HG03196 (cell line): Measurements from ENCODE around the gene CCL8.
"Not testable (repeated sequence)": the region's sequence is repeated elsewhere in the genome, so short reads cannot be mapped to it uniquely, and the experiment has no call there.

Experiments
- ATAC-seq: cut with Tn5 transposase; IDR thresholded peaks from one replicate; pipeline ENCODE4 v1.9.1; 2021; ENCODE audit not compliant: unreplicated experiment

Gene CCL8

DNA sequence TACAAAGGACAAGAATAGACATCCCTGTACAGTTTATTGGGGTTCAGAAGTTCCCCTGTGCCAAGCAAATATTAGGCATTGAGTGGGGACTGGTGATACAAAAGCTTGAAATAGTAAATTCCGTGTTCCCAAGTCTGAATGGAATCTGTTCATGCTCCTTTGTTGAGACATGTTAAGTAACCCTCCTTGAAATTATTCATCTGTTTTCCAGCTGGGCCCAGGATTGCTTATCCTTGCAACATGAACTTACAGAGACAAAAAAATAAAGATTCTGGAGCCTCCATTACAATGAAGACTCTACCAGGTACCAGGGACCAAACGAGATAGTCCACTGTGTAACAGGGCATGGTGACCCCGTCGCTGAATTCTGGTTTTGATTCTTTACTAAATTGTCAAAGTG lies 6.1 kb upstream of the CCL8 start:
- ATAC-seq = no peak

DNA sequence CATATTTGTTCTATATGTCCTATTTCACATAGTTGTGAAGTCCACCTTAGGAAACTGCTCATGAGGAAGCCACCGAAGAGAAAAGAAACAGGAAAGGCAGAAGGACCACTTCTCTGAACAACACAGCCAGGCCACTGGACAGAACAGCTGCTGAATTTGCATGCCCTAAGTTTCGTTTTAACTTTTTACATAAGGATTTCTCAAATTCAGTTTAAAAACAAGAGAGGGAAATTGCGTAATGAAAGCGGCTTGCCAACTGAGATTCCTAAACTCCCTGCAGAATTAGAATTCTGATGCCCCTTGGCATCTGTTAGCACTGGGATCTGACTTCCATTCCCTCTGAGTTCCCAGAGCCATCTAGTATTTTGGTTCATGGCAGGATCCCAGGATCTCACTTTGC lies 5.0 kb upstream of the CCL8 start:
- ATAC-seq = no peak

DNA sequence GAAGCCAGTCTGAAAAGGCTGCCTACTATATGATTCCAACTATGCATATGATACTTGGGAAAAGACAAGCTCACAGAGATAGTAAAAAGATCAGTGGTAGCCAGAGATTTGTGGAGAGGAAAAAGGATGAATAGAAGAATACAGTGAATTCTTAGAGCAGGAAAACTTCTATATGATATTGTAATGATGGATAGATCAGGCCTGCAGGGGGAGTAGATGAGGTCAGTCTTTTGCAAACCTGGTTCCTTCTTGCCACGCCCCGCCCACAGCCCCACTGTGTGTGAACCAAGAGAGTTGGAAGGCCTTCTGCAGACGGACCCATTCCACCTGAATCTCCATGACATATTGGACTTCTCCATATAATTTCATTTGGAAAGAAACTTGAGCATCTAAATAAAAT lies 761 bp upstream of the CCL8 start:
- no peak for ATAC-seq

DNA sequence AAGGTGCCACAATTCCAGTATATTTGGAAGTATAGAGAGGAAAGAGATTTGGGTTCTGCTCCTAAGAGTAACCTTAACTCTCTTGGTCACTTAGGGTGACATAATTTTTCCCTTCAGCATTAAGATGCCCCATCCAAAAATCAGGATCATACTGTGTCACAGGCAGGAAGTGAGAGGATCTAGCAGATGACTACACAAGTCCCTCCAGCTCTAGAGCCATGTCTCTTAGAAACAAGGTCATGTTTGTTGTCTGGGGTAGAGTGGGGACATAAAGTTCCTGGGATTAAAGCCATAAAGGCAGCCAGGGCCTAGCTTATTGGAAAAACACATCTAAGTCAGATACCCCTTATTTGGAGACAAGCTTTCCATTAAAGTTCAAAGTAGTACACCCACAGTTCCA lies 2.7 kb downstream of the CCL8 start:
- no peak for ATAC-seq

DNA sequence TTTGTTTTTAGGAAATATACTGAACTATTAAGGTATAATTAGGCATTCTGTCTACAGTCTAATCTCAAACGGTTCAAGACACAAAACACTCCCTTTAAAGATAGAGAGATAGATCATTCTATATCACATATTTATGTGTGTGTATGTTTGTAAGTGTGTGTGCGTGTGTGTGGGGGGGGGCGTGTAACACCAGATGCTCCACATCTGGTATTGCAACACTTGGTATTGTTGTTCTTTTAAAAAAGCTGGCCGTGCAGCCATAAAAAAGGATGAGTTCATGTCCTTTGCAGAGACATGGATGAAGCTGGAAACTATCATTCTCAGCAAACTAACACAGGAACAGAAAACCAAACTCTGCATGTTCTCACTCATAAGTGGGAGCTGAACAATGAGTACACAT lies 8.3 kb downstream of the CCL8 start:
- not testable (repeated sequence) for ATAC-seq

DNA sequence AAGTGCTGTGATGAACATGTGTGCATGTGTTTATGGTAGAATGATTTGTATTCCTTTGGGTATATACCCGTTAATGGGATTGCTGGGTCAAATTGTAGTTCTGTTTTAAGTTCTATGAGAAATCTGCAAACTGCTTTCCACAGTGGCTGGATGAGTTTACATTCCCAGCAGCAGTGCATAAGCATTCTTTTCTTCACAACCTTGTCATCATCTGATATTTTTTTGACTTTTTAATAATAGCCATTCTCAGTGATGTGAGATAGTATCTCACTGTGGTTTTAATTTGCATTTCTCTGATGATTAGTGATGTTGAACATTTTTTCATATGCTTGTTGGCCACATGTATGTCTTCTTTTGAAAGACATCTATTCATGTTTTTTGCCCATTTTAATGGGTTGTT lies 18.5 kb downstream of the CCL8 start:
- ATAC-seq = no peak

DNA sequence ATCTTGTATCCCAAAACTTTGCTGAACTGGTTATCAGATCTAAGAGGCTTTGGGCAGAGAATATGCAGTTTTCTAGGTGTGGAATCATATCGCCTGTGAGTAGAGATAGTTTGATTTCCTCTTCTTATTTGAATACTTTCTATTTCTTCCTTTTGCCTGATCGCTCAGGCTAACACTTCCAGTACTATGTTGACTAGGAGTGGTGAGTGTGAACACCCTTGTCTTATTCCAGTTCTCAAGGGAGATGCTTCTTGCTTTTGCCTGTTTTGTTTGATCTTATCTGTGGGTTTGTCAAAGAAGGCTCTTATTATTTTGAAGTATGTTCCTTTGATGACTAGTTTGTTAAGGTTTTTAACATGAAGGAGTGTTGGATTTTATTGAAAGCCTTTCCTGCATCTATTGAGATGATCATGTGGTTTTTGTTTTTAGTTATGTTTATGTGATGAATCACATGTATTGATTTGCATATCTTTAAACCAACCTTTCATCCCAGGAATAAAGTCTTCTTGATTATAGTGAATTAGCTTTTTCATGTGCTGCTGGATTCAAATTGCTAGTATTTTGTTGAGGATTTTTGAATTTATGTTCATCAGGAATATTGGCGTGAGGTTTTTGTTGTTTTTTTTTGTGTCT lies 20.0 kb downstream of the CCL8 start:
- ATAC-seq = no peak

DNA sequence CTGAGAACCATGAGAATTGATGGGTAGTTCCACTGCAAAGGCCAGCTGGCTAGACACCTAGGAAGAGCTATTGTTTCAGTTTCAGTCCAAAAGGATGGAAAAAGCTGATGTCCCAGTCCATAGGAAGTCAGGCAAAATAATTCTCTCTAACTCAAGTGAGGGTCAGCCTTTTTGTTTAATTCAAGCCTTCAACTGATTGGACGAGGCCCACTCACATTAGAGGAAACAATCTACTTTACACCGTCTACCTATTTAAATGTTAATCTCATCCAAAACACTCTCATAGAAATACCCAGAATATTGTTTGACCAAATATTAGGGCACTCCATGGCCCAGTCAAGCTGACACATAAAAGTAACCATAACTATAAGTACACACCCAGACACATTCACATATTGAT lies 22.7 kb downstream of the CCL8 start:
- no peak for ATAC-seq

DNA sequence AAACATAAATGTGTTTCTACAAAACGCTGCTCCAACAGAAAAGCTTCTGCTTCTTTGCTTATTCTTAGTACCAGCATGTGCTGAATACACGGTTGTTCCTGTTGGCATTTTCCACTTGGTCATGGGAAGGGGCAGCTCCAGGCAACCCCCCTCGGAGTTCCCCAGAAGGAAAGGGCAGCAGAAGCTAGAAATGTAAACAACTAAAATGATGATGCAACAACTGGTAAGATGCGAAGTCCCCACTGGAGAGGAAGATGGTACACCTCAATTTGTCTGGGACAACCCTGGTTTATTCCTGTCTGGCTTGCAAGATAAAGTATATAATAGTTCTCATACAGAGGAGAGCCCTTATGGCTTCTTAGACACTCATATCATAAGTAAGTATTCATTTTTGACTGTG lies 27.8 kb downstream of the CCL8 start:
- no peak for ATAC-seq

DNA sequence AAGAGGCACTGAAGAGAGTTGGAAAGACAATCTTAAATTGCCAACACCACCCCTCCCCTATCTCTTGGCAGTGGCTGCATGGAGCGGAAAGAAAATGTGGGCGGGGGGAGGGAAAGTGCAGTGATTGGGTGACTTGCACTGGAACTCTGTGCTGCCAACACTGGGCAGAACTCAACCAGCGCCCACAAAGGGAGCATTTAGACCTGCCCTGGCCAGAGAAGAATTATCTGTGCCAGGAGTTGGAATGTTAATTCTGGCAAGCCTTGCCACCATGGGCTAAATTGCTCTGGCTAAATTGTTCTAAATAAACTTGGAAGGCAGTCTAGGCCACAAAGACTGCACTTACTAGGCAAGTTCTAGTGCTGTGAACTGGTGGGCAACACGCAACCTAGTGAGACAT lies 30.5 kb downstream of the CCL8 start:
- ATAC-seq = no peak

DNA sequence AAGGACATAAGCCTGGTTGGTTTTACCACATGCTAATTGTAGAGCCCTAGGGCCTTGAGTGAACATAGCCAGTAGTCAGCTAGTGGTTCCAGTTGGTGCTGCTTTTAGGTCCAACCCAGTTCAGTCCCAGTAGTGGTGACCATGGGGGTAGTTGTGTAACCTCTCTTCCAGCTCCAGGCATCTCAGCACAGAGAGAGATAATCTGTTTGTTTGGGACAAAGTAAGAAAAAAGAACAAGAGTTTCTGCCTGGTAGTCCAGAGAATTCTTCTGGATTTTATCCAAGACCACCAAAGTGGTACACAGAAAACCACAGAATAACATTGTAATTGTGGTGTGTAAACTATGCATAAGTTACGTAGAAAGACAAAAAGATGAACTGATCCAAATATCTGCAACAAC lies 31.9 kb downstream of the CCL8 start:
- ATAC-seq = no peak

DNA sequence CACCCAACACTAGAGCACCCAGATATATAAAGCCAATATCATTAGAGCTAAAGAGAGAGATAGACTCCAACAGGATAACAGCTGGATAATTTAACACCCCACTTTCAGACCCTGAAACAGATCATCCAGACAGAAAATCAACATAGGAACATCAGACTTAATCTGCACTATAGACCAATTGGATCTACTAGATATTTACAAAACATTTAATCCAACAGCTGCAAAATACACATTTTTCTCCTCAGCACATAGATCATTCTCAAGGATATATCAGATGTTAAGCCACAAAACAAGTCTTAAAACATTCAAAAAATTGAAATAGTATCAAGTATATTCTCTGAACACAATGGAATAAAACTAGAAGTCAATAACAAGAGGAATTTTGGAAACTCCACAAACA lies 33.0 kb downstream of the CCL8 start:
- ATAC-seq = no peak

DNA sequence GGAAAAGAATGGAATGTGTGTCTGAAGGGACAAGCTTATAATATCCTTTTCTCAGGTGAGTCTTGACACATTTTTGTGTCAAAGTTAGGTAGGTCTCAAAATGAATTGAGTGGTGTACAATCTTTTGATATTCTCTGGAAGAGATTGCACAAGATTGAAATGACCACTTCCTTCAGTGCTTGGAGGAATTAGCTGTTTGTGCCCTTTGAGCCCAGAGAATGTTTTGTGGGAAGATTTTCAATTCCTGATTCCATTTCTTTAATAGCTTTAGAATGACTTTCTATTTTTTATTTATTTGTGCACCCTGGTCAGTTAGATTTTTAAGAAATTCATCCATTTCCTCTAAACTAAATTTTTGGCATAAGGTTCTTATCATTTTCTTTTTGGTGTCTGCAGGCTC lies 35.4 kb downstream of the CCL8 start:
- ATAC-seq = no peak

DNA sequence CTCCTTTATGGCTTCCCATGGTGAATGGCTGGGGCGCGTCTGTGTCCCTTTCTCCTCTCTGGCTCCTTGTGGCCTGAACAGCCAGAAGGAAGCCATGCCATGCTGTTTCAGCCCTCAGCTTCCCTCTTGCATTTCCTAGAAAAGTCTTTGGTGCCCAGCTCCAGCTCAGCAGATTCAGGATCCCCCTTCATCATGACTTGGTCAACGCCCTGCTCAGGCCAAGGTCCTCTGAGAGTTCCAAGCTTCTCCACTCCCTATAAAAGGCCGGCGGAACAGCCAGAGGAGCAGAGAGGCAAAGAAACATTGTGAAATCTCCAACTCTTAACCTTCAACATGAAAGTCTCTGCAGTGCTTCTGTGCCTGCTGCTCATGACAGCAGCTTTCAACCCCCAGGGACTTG lies 37.0 kb downstream of the CCL8 start, which contains the start of gene CCL13:
Gene CCL13 (plus strand): TSS at position 287 of the 400 bp plus-strand sequence. CDS start 47 bp downstream, at position 334.
- no peak for ATAC-seq

DNA sequence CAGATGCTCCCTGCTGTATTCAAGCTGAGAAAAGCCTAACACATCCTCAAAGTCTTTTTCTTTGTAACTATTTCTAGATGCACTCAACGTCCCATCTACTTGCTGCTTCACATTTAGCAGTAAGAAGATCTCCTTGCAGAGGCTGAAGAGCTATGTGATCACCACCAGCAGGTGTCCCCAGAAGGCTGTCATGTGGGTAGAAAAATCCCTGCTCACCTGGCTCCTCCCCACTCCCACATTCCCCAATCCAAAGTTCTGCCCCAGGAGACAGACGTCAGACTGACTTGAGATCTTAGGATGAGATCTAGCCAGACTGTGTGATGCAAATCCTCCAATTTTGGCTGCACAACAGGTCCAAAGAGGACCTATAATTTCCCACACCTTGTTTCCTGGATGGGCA lies 38.2 kb downstream of the CCL8 start:
- no peak for ATAC-seq

DNA sequence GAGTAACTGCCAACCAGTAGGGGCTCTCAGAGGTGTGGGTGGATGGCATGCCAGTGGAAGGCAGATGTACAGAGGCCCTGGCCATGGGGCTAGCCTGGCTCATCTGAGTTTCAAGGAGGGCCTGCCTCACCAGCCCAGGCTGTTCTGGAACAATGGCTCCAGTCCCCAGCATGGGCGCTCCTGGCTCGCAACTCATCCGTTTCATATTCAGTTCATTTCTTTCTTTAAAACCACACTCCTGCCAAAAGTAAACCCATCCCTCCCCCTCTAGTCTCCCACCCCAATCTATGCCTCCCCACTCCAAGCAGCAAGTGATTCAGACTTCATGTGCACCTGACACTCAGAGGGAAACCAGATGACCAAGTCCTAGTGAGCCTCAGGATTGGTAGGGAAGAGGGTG lies 39.4 kb downstream of the CCL8 start:
- ATAC-seq = no peak

DNA sequence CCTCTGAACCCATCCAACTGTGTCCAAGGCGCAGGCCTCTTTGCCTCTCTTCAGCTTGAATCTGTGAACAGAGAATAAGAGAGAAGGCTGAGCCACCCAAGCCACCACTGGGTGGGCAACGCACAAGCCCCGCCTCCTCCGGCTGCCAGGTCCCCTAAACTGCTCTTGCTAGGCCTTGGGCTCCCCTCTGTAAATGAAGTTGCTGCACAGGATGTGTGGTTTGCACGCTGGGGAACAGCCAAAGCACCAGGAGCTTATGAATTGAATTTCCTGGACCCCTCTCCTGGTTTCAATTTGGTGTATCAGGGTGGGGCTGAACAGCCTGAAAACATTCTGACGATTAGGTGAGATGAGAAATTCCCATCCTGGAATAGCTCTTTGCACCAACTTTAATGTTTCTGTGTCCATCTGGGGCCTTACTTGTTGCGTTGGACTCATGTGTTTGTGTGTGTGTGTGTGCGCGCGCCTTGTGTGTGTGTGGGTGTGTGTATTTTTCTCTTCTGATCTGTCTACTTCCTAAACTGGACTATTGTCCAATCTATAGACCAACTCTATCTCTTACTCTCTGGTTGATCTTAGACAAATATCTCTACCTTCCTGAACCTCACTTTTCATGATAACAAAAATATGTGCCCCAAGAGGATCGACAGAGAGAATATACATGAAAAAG lies 41.5 kb downstream of the CCL8 start:
- ATAC-seq = no peak

DNA sequence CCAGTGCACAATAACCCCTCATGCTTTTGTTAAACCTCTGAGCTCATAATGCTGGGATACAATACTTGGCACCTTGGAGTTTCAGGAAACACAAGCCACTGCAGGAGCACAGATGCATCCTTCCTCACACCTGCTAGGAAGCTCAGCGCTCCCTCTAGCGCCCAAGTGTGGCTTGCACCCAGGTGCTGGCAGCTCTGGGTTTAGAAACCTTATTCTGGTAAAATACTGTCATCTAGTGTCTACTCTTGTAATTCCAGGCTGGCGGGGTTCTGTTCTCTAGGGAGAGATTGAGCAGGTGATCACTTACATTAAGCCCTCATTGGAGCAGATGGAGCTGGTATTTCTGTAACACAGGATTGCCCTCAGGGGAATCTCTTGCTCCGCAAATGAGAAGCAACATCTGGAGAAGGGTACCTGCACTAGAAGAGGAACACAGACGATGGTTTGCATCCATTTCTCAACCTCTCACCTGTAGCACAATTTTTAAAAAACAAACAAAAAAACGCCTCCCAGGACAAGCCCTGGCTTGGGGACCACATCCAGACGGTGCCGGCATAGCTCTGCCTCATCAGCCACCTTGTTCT lies 42.3 kb downstream of the CCL8 start:
- no peak for ATAC-seq

DNA sequence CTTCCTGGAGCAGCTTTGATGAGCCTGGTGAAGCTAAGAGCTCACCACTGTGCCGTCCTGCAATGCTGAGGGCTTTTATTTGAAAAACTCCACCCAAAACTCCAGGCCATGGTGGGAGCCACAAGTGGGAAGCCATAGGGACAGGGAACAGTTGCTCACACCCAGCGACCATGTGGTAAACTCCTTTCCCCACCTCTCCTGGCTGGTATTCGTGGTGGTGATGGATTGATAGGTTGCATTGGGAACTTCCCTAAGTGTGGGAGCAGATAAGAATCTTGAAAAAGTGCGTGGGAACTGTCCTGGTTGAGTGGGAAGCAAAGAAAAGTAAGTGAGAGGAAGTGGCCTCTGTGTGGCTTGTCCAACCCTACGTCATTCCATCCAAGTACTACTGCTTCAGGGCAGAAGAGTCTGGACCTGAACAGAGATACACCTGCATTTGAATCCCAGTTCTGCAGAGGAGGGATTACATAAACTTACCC lies 44.0 kb downstream of the CCL8 start, which contains the start of gene CCL1:
Gene CCL1 (minus strand): TSS at position 51 of the 479 bp plus-strand sequence. CDS start 72 bp downstream, outside the sequence.
- ATAC-seq = no peak

DNA sequence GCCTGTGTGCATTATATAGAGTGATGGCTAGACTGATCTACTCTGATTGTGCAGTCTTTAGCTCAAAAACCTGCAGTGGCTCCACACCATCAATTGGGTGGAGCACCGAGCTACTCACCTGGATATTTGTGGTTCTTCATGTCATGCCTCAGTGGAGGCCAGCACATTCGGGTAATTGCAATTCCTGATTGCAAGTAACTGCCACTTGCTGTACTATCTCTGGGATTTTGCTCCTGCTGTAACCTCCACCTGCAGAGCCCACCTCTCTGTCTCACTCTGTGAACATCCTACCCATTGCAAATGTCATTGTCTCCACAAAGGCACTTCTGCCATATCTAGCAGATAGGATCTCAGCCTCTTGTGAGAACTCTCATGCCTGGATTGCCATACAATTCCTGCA lies 45.5 kb downstream of the CCL8 start:
- no peak for ATAC-seq

DNA sequence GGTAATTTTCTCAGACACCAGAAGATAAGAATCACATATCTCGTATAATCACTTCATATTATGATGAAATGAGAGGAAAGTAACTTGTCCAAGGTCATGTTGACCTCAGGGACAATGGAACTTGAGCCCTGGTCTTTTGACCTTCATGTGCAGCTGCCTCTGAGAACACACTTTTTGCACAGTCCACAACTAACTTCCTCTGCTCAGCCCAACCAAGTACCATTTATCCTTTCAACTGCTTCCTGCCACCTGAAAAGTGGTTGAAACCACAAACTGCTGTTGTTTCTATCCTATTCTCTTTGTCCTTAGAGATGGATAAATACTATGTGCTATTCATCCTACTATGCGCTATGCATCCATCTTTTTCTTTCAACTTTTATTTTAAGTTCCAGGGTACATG lies 46.1 kb downstream of the CCL8 start:
- ATAC-seq = no peak

DNA sequence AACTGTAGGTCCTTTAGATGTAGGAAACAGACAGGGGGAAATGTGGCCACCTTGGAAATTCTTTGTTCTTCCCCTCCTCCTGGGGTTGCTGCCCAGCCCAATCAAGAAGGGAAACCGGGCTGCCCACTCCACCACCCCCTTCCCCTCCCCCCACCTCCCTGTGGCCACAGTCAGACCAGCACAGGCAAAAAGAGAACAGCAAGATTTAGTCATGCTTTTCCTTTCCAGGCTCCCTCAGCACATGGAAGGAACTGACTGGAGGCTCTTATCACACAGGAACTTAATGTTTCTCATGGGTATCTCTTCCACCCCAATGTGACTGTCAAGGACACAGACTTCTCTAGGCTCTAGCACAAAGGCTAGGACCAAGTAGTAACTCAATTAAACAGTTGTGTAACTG lies 46.8 kb downstream of the CCL8 start:
- ATAC-seq = no peak
